GM21367 (cell line): Measurements from ENCODE around the gene TCEANC2.

Experiments
- ATAC-seq: cut with Tn5 transposase; IDR thresholded peaks from one replicate; pipeline ENCODE4 v1.9.1; 2021; ENCODE audit not compliant: unreplicated experiment

TCEANC2 gene

GRCh38 chr1:54129858-54130257, 76.5 kb downstream of the TCEANC2 start:
- ATAC-seq: no peak

- no peak for ATAC-seq
Observed at GRCh38 chr1:54131419-54131818, 78.0 kb downstream of the TCEANC2 start.

GRCh38 chr1:54132495-54132894, 79.1 kb downstream of the TCEANC2 start:
- no peak for ATAC-seq

- ATAC-seq: no peak
Observed at GRCh38 chr1:54134295-54134694, 80.9 kb downstream of the TCEANC2 start.

GRCh38 chr1:54135436-54136120, 82.2 kb downstream of the TCEANC2 start:
- no peak for ATAC-seq

GRCh38 chr1:54136269-54136896, 83.0 kb downstream of the TCEANC2 start:
- no peak for ATAC-seq

GRCh38 chr1:54136963-54137533, 83.6 kb downstream of the TCEANC2 start:
- no peak for ATAC-seq

- ATAC-seq: no peak
Observed at GRCh38 chr1:54137534-54138061, 84.2 kb downstream of the TCEANC2 start.

GRCh38 chr1:54138994-54139393, 85.6 kb downstream of the TCEANC2 start:
- ATAC-seq: no peak

GRCh38 chr1:54139711-54140110, 86.3 kb downstream of the TCEANC2 start:
- no peak for ATAC-seq

GRCh38 chr1:54142146-54142900, 88.9 kb downstream of the TCEANC2 start:
- ATAC-seq: no peak

- no peak for ATAC-seq
Observed at GRCh38 chr1:54144366-54144765, 91.0 kb downstream of the TCEANC2 start.

GRCh38 chr1:54149734-54150133, 96.3 kb downstream of the TCEANC2 start:
- ATAC-seq: no peak

- no peak for ATAC-seq
Observed at GRCh38 chr1:54151013-54151412, 97.6 kb downstream of the TCEANC2 start.

- ATAC-seq: no peak
Observed at GRCh38 chr1:54152696-54153095, 99.3 kb downstream of the TCEANC2 start, which contains the start of gene CDCP2. CDCP2 (minus strand) TSS chr1:54153000; CDS start chr1:54152922, 78 bp downstream.

- ATAC-seq: no peak
Observed at GRCh38 chr1:54153535-54154439, 100.4 kb downstream of the TCEANC2 start.
